22Rv1 (cell line): ENCODE results near the gene SEMA5A.

ENCODE experiments used
- CTCF ChIP-seq: fragments of 450-650 bp; IDR thresholded peaks from 2 replicates; pipeline ENCODE4 v1.5.1; 2017; ENCODE audit warnings: mild to moderate bottlenecking
- ZFX ChIP-seq: fragments of 450-650 bp; IDR thresholded peaks from 2 replicates; pipeline ENCODE4 v1.6.1; 2017; ENCODE audit warnings: antibody characterized with exemption, borderline replicate concordance

GRCh38 chr5:9451037-9451436, 94.8 kb downstream of the SEMA5A start:
- no peak for TF ChIP-seq CTCF
- TF ChIP-seq ZFX: no peak
